ENCODE measurements around the gene FEM1B.

Gene FEM1B

GRCh38 chr15:68277603-68278344 is at the start of gene FEM1B:
Gene FEM1B (plus strand): TSS chr15:68277745. CDS start chr15:68278418, 673 bp downstream.
- TF ChIP-seq GATA2 (IDR thresholded peaks at IDR 0.05; ENCODE audit: low read depth, low read length) = no peak
- TF ChIP-seq GATA3 (IDR thresholded peaks at IDR 0.05; ENCODE audit: low read depth, low read length) = no peak

DNA sequence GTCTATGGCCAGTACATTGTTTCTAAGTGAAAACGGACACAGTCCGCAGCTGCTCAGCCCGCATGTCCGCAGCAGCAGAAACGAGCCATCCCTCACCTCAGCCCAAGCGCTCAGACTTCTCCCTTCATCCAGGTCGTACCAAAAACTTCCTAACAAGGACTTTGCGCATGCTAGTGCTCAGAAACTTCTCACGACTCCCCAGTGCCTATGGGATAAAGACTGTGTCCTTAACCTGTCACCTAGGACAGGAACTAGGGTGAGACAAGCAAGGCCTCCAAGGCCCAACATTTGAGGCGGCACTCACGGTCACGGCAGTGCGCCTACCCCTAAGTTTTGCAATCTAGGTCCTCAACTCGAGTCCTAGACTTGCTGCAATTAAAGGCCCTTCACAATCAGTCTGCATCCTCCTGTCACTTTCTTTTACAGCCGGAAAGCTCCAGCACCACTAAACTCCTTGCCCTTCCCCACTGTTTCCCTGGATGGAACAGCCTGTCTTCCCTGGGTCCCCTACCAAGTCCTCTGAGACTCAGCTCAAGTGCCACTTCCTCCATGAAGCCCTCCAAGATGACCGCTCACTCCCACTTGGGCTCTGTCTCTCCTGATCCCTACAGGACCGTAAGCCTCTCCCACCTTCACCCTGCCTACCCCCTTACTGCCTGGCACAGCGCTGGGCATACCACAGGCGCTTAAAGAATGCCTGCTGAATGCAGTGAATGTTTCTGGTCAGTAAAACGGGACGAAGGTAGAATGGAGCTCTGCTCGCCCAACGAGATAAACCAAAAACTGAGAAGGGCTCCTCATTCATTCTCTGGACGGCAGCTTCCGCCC is 49.2 kb upstream of the FEM1B start:
- no peak for TF ChIP-seq GATA3 (IDR thresholded peaks at IDR 0.05; ENCODE audit: low read depth, low read length)
- TF ChIP-seq GATA2 (IDR thresholded peaks at IDR 0.05; ENCODE audit: low read depth, low read length) = no peak

GRCh38 chr15:68228971-68229385 is 48.6 kb upstream of the FEM1B start:
- TF ChIP-seq GATA3 (IDR thresholded peaks at IDR 0.05; ENCODE audit: low read depth, low read length) = no peak

GRCh38 chr15:68229386-68230156 is 48.0 kb upstream of the FEM1B start, which contains the start of gene CLN6:
Gene CLN6 (minus strand): TSS chr15:68229728. CDS start chr15:68229584, 144 bp downstream.
- no peak for TF ChIP-seq GATA3 (IDR thresholded peaks at IDR 0.05; ENCODE audit: low read depth, low read length)
- no peak for TF ChIP-seq GATA2 (IDR thresholded peaks at IDR 0.05; ENCODE audit: low read depth, low read length)

GRCh38 chr15:68230157-68231100 is 47.1 kb upstream of the FEM1B start:
- TF ChIP-seq GATA3 (IDR thresholded peaks at IDR 0.05; ENCODE audit: low read depth, low read length) (no peak), GATA2 (IDR thresholded peaks at IDR 0.05; ENCODE audit: low read depth, low read length) (no peak)

- TF ChIP-seq GATA3 (IDR thresholded peaks at IDR 0.05; ENCODE audit: low read depth, low read length) (no peak), GATA2 (IDR thresholded peaks at IDR 0.05; ENCODE audit: low read depth, low read length) (peak; percentile 35)
Observed at GRCh38 chr15:68231102-68231818, 46.3 kb upstream of the FEM1B start.

DNA sequence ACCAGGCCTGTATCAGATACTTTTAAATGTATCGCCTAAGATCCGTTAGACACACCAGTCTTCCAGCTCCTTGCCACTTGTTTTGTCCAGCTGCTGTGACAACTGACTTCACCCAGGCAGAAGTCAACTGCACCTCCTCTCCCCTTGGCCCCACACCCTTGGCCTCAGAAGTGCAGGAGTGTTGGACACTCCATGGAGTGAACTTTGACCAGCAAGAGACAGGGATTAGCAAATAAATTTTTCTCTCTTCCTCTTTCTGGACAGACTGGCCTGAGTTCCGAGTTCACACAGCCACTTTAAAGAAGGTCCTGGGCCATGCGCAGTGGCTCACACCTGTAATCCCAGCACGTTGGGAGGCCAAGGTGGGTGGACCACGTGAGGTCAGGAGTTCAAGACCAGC is 45.1 kb upstream of the FEM1B start:
- TF ChIP-seq GATA2 (IDR thresholded peaks at IDR 0.05; ENCODE audit: low read depth, low read length) = no peak
- TF ChIP-seq GATA3 (IDR thresholded peaks at IDR 0.05; ENCODE audit: low read depth, low read length) = no peak

- TF ChIP-seq GATA3 (IDR thresholded peaks at IDR 0.05; ENCODE audit: low read depth, low read length) = no peak
- no peak for TF ChIP-seq GATA2 (IDR thresholded peaks at IDR 0.05; ENCODE audit: low read depth, low read length)
Observed at GRCh38 chr15:68232937-68233336, 44.6 kb upstream of the FEM1B start.

DNA sequence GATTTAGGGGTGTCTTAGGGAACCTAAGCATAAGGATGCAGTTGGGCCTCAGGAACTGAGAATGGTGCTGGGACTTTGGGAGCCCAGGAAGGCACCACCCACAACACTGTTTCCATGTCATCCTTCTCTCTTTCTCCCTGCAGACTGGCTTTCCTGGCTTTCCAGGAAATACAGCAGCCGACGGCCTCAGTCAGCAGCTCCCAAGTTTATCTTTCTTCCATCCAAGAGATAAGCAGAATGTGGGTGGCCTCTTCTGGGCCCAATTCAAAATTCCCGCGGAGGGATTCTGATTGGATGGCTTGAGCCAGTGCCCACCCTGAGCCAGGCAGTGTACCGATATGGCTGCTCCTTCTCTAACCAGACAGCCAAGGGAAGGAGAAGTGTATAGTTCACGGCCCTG is 43.5 kb upstream of the FEM1B start:
- TF ChIP-seq GATA3 (IDR thresholded peaks at IDR 0.05; ENCODE audit: low read depth, low read length) (no peak), GATA2 (IDR thresholded peaks at IDR 0.05; ENCODE audit: low read depth, low read length) (peak; percentile 42; the same call in 1 of the 2 replicates)

- TF ChIP-seq GATA3 (IDR thresholded peaks at IDR 0.05; ENCODE audit: low read depth, low read length) (no peak), GATA2 (IDR thresholded peaks at IDR 0.05; ENCODE audit: low read depth, low read length) (no peak)
Observed at GRCh38 chr15:68235022-68235421, 42.5 kb upstream of the FEM1B start.

- no peak for TF ChIP-seq GATA3 (IDR thresholded peaks at IDR 0.05; ENCODE audit: low read depth, low read length)
- no peak for TF ChIP-seq GATA2 (IDR thresholded peaks at IDR 0.05; ENCODE audit: low read depth, low read length)
Observed at GRCh38 chr15:68239025-68239424, 38.5 kb upstream of the FEM1B start.

- TF ChIP-seq GATA2 (IDR thresholded peaks at IDR 0.05; ENCODE audit: low read depth, low read length) (no peak), GATA3 (IDR thresholded peaks at IDR 0.05; ENCODE audit: low read depth, low read length) (no peak)
Observed at GRCh38 chr15:68241088-68241935, 36.2 kb upstream of the FEM1B start.
